GM19238 (cell line): ENCODE measurements around the gene HSF4.

ENCODE experiments used
- DNase-seq: peaks from one replicate; pipeline ENCODE4 v3.0.0; 2011; ENCODE audit warnings: low spot score; ENCODE audit not compliant: insufficient read length

HSF4 gene

DNA sequence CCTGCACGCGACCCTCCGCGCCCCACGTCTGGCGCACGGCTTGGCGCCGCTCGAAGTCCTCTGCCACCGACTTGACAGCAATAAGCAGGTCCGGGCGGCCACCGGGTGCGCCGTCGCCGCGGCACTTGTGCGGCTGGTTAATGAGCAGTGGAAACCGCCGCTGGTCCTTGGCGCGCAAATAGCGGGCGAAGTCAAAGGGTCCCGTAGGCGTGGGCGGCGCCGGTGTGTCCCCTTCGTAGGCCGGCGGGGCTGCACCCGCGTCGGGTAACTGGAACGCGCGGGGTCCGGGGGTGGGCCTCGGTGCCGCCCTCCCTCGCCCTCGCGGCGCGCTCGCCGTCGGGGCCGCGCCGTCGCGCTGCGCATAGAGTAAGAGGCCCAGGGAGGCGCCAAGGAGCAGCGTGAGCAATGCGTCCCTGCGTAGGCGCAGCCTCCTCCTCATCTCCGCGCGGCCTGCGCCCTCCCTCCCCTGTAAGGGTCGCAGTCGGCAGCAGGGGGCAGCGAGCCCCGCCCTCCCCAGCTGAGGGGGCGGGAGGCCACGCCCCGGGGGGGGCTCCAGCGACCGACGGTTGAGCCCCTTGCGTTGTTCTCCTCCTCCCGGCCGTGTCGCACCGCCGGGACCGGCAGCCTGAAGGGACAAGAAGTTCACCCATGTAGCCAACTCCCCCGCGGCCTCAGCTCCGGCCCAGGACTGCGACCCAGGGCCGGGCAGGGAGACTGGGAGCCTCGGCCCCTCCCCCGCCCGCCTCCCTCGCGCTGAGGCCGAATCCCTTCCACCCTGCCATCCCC is 14.3 kb upstream of the HSF4 start:
- DNase-seq, result peak; percentile 60

DNA sequence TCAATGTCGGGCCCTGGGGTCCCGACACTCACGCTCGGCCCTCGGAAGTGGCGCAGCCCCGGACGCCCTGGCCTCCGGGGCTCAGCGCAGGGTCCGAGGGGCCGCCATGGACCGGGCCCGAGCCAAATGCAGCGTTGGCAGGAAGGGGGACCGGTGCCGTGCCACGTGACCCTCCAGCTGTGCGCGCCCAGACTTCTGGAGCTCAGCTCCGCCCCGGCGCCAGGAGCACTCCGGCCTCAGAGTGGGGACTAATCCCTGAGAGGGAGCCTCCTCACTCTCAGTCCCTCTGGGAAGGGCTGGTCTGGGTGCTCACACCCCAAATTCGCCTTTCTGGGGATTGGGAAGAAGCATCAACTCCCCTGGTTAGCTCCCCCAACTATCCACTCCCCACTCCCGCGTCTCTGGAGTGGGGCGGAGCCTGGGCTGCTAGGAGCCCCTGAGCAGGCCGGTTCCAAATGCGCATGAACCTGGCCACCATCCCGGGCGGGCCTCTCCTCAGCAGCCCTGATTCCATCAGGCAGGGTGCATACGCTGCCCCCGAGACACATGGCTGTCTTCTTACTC is 13.6 kb upstream of the HSF4 start, which contains the start of gene B3GNT9:
Gene B3GNT9 (minus strand): TSS at position 166 of the 564 bp plus-strand sequence. CDS start 513 bp downstream, outside the sequence.
- DNase-seq, result peak; percentile 72

DNA sequence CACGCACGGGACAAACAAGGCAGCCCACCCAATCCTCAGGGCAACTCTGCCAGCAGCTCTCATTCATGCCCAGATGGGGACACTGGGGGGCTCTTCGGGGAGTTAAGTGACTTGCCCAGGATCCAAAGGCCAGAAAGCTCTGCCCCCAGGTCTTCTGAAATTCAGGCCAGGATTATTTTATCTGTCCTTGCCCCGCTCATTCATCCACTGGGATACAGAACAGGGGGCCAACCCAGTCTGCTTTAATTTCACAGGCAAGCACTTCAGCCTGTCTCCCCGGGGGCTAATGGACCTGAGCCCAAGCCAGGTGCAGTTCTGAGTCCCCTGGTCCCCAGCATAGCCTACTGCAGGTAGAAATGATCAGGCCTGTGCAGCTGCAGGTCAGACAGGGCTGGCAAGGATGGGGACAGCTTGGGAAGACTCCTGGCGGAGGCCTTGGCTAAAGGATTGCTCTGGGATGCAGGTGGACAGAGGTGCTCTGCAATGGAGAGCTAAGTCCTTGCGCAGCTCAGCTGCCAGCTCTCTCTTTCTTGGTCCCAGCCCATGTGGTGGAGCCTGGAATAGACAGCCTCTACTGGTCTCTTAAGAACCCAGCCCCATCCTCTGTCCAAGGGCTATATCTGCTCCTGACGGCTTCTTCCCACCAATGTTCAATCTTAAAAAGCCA is 13.0 kb upstream of the HSF4 start:
- DNase-seq, result no peak

DNA sequence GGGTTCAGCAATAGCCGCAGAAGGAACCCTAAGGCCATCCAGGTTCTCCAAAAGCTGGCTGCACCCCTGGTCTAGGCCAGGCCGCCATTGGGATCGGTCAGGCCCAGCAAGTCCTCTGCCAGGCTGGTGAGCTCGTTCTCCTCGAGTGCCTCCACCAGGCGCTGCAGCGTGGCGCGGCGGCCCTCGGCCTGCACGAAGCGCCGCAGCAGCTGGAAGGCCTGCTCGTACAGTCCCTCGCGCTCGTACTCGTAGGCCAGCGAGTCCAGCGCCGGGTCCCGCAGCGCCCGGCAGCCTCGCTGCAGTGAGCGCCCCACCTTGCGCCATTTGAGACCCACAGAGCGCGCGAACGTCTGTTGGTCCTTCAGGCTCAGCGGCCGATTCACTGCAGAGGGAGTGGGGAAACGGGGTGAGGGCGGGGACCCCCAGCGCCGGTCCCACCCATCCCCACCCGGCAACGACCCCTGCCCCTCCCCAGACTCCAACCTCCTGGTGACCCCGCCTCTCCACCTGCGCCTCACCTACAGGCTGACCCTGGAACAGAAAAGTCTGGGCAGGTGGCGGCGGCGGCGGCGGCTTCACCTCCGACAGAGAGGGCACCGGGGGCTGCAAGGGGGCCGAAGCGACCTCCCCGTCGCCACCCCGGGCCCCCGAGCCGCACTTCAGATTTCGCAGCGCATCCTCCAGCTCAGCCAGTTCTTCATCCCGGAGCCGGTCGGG is 9.8 kb upstream of the HSF4 start:
- DNase-seq, result no peak

DNA sequence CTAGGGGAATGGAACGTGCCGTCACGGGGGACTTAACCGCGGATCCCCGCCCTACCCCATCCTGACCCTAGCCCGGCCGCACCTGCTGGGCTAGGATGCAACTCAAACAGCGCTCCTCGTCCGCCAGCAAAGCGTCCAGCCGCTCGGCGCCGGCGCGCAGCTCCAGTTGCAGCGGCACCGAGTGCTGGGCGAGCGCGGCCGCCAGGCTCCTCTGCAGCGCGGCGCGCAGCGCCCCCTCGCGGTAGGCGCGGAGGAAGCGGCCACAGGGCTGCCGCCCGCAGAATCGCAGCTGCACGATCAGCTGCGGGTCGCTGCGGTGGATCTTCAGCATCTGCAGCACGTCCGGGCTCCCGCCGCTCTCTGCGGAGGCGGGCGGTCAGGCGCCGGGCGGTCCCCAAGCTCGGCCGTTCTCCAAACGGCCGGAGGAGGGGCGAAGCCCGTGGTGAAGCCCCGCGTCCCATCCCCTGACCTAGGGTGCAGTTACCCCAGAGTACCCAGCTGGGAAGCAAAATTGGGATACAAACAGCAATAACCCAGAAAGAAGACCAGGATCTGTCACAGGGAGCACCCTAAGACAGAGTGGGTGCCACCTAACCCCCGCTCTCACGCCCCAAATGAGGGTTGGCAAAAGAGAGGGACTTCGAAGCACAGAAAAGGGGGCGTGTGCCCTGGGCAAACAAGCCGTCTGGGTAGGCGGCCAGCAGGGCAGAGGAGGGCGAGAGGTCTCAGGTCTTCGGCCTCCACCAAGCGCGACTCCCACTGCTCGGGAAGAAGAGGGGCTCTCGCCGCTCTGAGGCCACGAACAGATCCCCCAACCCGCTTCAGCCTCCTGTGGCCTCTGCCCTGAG is 9.0 kb upstream of the HSF4 start:
- peak; percentile 86 for DNase-seq

DNA sequence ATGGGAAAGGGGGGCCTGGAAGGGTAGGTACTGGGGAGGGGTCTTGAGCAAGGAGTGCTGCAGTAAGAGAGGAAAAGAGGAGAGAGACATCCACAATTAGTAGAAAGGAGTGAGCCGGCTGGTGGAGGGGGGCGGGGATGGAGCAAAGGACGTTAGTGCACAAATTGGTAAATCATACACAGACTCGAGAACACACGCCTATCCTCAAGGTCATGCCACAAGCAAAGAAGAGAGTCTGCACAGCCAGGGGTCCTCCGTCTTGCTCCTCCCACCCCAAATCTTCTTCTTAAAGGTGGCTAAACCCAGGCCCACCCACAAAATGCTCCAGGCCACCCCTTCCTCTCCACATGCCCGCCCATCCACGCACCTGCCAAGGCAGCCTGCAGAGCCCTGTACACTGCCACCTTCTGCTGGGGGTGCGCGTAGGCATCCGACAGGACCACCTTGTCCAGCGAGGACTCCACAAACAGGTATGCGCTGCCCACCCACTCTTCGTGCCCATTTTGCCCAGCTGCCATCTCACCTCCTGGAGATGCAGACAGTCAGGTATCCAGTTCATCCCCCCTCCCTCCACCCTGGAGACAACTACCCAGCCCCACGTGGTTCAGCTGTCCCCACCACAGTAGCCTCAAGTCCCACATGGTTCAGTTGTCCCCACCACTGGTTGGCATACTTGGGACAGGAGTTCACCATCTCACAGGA is 8.3 kb upstream of the HSF4 start:
- DNase-seq, result no peak

DNA sequence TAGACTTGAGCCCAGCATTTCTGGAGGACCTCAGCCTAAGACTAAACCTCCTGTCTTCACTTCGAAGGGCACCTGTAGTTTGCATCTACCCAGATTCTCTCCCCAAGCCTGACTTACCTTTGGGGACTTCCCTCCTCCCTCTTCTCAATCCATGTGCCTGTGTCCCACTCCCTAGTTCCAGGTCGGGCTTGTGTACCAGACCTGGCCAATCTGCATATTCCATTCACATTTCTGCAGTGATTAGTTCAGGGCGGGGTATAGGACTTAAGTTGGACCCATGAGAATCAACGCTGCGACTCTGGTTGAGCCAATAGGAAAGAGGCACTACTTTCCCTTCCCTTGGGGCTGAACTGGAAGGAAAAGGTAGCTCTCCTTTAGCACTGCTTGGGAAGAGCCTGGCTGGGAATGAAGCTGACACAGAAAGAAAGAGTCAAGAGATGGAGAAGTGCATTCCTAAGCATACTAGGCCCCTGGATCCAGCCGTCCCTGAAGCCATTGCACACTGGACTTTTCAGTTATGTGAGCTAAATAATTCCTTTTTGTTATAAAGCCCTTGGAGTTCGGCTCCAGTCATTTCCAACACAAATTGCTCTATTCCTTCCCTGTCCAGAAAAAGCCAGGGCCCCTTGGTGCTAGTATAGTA is 7.3 kb upstream of the HSF4 start:
- no peak for DNase-seq

DNA sequence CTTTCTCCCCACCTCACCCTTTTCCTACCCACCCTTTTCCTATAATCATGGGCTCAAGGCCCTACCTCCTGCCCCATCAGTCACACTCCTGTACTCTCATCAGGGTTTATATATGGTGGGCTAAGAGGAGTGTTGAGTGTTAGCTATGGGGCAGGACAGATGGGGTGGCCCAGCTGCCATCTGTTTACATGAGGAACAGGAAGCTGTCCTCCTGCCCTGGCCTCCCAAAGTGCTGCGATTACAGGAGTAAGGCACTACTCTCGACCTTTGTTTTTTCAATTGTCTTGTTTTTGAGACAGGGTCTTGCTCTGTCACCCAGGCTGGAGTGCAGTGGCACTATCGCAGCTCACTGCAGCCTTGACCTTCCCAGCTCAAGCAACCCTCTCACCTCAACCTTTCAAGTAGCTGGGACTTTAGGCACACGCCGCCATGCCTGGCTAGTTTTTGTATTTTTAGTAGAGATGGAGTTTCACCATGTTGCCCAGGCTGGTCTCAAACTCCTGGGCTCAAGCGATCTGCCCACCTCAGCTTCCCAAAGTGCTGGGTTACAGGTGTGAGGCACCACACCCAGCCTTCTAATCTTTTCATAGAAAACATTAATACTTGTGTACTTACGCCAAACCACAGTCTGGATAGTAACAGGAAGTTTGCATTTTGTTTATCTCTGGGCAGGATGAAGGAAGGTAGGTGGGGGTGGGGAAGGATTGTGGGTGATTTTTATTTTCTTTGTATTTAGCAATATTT is 6.5 kb upstream of the HSF4 start:
- DNase-seq, result no peak

DNA sequence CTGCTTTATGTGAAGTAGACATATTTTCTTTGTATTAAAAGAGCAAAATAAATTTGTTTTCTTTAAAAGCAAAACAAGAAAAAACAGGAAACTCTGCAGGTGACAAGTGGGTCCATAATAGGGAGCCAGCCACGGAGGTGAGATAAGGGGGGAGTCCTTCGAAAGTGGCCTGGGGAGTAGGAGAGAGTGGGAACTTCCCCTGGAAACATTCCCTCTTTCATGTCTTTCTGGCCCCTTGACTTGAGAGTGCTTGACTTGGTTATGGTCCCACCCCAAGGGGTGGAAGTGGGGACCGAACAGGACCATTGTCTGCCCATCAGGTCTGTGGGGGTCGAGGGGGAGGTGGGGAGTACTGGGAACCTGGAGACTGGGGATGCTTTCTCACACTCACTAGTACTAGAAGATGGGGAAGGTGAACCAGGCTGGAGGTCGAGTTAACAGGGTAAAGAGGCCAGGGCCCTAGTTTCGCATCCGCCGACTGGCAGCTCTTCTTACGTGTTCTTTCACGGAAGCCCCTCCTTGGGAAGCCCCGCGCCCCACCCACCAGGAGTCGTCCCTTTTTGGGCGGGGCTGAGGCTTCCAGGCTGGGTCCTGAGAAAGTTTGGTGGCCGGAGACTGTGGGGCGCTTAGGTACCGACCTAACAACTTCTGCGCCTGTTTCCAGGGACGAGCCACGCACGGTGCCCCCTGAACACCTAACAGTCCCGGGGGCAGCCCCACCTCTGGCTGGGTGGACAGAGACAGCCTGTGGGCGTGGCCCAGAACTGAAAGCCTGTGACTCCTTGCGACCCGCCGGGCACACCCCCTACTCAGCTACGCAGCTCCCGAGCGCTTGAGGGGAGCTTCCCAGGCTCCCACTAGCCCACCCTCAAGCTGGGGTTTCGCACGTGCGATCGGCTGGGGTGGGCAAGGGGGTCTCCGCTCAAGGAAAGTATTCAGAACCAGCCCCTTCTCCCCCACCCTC is 5.6 kb upstream of the HSF4 start:
- peak; percentile 78 for DNase-seq

DNA sequence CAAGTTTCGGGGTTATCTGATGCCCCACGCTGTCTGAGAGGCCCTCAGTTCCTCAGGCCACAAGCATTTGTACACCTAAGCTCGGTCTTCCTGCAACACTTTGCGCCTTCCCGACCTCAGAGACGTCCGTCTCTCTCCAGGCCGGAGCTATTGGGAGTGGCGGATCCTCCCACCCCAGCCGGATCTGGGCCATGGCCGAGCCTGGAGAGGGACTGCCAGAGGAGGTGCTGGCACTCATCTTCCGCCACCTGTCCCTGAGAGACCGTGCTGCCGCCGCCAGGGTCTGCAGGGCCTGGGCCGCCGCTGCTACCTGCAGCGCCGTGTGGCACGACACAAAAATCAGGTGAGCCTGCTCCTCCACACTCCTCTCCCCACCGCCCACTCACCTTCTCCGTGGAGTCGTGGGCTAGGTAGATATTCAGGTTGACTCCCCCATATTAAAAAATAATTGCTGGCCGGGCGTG is 2.9 kb upstream of the HSF4 start:
- no peak for DNase-seq

DNA sequence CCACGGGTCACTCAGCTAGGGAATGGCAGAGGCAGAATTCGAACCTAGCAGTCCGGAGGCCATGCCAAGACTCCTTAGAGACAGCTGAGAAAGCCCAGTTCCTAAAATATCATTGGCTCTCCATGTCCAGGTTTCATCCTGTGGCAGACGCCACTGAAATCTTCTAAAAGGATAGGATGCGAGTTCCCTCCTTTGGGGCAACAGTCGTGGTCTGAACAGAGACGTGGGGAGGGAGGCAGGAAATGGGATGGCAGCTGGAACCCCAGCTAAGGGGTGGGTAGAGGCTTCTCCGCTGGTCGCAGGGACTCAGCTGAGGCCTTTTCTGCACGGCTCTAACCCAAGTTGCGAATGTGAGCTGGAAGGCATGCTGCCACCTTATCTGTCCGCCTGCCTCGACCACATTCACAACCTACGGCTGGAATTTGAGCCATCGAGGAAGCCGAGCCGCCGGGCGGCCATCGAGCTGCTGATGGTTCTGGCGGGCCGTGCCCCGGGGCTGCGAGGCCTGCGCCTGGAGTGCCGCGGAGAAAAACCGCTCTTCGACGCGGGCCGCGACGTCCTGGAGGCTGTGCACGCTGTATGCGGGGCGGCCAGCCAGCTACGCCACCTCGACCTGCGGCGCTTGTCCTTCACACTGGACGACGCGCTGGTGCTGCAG is 1.9 kb upstream of the HSF4 start:
- no peak for DNase-seq

DNA sequence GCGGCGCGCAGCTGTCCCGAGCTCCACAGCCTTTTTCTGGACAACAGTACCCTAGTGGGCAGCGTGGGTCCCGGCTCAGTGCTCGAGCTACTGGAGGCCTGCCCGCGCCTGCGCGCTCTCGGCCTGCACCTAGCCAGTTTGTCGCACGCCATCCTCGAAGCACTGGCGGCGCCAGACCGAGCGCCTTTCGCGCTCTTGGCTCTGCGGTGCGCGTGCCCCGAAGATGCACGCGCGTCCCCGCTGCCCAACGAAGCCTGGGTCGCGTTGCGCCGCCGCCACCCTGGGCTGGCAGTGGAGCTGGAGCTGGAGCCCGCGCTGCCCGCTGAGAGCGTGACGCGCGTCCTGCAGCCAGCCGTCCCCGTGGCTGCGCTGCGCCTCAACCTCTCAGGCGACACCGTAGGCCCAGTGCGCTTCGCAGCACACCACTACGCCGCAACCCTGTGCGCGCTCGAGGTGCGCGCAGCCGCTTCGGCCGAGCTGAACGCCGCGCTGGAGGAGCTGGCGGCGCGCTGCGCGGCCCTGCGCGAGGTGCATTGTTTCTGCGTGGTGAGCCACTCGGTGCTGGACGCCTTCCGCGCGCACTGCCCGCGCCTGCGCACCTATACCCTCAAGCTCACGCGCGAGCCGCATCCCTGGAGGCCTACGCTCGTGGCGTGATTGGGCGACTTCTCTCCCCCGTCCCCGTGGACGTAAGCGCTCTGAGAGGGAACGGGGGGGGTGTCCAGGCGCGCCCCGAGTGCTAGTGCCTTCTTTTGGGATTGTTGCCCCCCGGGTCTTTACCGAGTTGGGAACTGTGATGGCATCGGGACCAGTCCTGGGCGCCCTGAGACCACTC is 1.2 kb upstream of the HSF4 start:
- DNase-seq, result no peak

DNA sequence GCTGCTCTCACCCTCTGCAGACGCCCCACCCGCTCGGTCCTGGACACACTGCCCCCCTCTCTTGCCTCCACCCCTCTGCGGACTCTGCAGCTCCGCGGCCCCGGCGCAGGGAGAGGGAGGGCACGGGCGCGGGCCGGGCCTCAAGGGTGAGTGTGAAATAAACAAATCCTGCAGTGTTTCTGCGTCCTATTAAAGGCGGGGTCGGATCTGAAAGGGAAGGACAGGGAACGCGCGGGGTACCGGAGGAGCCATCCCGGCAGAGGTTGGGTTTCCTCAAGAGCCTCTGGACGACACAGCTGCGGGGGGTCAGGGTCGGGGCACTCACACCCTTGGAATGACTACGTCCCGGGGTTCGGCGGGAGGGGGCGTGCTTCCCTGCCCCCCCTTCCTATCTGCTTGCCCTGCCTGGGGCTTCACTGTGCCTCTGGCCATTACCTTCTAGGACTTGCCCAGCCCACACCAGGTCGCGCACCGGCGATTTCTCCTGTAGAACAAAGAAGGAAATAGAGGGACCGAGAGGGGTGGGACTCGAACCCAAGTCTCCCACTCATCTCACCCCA is 466 bp upstream of the HSF4 start:
- DNase-seq, result no peak

DNA sequence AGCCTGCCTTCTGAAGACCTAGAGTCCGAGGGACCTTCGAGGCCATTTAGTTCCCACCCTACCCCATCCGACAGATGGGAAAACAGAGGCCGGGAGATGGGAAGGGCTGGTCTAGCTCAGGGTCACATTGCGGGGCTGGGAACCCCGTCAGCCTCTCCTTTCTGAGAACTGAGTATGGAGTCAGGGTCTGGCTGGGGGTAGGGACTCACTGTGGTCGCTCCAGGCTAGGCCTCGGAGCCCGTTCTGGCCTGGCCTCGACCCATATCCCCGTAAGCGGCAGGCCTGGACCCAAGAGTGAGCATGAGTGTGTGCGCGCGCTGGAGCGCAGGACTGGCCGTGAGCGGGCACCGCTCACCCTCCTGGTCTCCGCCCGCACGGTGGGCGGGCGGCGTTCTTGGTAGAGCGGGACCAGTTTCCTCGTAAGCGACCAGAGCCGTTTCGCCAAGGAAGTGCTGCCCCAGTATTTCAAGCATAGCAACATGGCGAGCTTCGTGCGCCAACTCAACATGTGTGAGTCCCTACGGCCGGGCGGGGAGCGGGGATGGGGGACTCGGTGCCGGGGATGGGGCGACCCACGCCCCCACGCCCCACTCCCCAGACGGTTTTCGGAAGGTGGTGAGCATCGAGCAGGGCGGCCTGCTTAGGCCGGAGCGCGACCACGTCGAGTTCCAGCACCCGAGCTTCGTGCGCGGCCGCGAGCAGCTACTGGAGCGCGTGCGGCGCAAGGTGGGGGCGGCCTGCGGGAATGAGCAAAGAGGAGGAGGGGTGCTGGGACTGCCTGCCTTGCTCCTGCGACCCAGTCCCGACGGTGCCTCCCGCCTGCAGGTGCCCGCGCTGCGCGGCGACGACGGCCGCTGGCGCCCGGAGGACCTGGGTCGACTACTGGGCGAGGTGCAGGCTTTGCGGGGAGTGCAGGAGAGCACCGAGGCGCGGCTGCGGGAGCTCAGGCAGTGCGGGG is 855 bp downstream of the HSF4 start:
- no peak for DNase-seq

DNA sequence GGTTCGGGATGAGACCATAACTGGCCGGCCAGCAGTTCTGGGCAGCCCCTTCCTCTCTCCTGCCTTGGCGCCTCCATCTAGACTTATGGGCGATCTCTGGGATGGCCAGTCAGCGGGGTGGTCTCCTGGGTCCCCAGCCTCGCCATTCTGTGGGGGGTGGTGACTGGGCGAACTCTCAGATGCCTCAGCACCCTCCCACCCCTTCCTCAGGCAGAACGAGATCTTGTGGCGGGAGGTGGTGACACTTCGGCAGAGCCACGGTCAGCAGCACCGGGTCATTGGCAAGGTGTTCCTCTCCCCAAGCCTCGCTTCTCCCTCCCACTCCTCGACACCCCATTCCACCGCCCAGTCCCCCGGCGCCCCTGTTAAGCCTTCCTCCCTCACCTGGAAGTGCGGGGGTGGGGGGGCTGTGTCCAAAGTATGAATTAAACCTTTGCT is 1.6 kb downstream of the HSF4 start:
- DNase-seq, result no peak
